ENCODE results near the gene SMIM35.
"Not testable (repeated sequence)": the region's sequence is repeated elsewhere in the genome, so short reads cannot be mapped to it uniquely, and the experiment has no call there.

The SMIM35 gene

DNA sequence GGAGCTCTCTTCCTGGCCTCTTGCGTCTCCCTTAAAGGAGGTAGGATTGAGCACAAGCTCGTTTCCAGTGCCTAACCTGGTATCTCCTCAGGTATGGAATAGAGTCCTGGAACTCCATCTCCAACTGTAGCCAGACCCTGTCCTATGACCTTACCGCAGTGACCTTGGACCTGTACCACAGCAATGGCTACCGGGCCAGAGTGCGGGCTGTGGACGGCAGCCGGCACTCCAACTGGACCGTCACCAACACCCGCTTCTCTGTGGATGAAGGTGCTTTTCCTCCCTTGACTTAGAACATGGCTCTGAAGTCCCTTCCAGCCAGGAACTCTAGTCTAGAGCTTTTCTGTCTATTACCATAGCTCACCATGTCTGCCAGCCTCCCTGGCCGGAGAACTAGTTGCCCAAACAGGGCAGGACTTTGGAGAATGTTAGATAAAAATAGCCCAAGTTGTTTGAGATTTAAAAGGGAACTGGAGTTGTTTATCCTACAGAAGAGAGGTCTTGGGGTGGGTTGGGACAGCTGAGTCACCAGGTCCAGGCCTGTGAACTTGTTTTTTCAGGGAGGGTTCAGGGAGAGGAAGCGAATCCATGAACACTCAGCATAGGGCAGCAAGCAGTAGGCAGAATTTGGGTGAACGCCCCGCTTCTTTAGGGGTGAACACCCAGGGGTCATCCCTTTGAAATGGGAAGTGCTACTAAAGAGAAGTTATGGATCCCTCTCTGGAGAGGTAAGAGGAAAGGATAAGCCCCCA is 97.2 kb downstream of the SMIM35 start:
- DNase-seq: no peak

DNA sequence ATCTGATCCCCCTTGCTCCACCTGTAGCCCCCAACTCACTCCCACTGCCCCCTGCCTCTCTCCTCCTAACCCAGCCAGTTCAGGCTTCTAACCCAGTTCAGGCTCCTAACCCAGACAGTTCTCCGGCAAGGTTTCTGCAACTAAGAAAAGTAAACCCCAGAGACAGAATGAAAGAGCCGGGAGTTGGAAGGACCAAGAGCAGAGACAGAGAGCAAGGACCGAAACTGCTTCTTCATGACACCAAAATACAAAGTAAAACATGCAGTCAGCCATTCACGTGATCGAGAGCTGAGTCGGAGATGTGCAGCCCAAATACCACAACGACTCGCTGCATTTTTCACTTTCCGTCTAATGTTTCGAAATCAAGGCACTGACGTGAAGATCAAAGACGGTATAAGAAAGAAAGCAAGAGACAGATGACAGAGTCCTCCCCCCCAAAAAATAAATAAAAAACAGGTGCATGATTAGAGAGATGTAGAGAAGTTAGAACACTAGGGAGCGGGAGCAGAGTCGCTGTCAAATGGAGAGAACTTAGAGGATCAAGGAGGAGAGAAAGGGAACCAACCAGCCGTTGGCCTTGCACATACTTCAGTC is 99.7 kb downstream of the SMIM35 start:
- peak in 1 of 58 donors; percentile 22 for DNase-seq

DNA sequence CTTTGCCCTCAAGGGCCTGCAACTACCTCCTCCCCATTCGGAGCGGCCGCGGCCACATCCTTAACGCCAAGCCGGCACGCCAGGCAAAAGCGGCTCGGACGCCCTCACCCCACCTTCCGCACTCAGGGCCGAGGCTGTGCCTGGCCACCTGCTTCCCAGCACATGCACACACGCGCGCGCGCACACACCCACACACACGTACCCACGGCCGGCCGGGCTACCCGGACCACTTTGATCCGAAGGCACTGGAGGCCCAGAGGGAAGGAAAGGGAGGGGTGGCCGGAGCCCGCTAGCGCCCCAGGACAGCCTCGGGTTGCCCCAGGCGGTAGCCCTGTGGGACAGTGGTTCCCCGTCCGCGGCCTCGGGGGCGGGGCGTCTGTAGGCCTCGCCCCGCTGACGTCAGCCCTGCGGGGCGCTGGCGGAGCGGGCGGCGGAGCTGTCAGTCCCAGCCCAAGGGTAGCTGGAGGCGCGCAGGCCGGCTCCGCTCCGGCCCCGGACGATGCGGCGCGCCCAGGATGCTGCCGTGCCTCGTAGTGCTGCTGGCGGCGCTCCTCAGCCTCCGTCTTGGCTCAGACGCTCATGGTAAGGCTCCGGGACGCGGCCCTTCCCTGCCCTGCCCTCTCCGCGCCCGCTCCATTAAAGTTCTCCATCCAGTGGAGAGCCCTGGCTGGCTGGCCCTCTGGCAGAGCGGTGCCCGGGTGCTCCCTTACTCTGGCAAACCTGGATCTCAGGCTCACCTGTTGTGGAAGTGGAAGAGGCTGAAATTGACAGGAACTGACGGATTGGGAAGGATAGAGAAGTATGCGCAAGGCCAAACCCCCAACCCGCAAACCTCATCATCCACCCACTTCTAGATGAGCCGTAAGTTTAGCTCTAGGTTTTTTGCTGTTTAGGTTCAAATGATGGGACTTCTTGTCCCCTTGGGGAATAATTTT is 100.5 kb downstream of the SMIM35 start, which contains the start of gene IL10RA:
TSS of gene IL10RA (plus strand) at position 442 of the 935 bp plus-strand sequence. CDS start at position 516, 74 bp downstream.
- peak in 54 of 58 donors; percentile 24 to 82 (median 63) for DNase-seq

DNA sequence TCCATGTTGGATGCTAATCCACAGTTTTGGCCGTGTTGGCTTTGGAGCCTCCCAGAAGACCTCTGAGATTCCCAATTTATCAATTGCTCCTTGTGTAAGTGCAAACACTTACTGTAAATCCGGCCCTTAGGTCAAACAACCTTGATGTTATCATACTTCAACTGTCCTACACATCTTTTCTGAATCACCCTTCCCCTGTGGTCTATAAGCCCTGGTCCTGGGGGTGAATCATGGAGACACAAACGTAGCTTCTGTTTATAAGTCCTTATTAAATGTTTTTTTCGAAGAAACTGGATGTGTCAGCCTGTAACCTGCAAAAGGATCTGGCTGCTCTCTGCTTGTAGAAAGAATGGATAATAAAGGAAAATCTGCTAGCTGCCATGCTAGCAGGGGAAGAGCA is 102.3 kb downstream of the SMIM35 start:
- DNase-seq: no peak

- DNase-seq: no peak
Measured at GRCh38 chr11:117983163-117983475, 103.6 kb downstream of the SMIM35 start.

- DNase-seq: no peak
Measured at GRCh38 chr11:117980720-117981119, 106.0 kb downstream of the SMIM35 start.

- no peak for DNase-seq
Measured at GRCh38 chr11:117980280-117980679, 106.5 kb downstream of the SMIM35 start.

DNA sequence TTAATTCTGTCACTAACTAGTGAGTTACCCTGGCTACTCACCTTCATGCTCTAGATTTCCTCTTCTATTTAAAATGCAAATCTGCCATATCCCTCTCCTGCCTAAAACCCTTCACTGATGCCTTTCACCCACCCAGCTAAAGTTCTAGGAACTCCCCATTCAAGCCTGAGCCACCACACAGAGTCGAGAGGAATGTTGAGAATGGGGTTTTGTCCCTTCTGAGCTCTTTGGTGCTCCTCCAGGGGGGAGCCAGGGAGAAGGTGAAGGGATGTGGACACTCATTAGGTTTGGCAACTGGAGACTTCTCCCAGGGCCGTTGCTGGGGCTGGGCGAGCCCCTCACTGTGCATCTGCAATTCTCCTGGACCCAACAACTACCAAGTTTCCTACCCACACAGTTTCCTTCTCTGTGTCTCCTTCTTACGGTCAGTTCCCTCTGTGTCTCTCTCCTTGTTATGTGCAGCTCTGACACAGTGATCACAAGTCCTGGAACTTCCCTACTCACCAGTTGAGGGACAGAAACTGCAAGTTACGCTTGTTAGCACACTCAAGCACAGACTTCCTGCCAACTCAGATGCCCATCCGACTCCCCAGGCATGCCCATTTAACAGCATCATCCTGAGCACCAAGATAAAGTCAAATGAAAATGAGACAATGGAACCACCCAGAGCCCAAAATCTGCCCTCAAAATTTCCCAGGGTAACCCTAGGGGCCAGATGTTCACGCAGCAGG is 107.1 kb downstream of the SMIM35 start:
- peak in 6 of 58 donors; percentile 21 to 33 (median 28) for DNase-seq

DNA sequence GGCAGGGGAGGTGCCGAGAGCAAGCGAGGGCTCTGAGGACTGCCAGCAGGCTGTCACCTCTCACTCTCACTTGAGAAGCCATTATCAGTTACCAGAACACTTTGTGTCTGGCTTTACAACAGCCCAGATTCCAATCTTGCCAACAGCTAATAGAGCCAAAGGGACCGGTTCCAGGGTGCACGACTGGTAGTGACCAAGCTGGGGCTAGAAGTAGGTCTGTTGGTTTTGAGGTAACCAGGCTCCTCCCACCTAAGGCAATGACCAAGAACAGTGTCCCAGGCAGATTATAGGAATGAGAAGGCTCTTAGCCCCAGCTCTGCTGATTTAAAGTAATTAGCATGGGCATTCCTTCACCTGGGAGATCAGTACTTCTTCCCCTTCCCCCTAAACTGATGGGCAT is 107.8 kb downstream of the SMIM35 start:
- DNase-seq: no peak

DNA sequence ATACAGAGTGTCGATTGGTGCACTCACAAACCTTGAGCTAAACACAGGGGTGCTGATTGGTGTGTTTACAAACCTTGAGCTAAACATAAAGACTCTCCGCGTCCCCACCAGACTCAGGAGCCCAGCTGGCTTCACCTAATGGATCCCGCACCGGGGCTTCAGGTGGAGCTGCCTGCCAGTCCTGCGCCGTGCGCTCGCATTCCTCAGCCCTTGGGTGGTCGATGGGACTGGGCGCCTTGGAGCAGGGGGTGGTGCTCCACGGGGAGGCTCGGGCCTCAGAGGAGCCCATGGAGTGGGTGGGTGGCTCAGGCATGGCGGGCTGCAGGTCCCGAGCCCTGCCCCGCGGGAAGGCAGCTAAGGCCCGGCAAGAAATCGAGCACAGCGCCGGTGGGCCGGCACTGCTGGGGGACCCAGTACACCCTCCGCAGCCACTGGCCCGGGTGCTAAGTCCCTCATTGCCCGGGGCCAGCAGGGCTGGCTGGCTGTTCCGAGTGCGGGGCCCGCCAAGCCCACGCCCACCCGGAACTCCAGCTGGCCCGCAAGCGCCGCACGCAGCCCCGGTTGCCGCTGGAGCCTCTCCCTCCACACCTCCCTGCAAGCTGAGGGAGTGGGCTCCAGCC is 108.4 kb downstream of the SMIM35 start:
- DNase-seq: not testable (repeated sequence)

DNA sequence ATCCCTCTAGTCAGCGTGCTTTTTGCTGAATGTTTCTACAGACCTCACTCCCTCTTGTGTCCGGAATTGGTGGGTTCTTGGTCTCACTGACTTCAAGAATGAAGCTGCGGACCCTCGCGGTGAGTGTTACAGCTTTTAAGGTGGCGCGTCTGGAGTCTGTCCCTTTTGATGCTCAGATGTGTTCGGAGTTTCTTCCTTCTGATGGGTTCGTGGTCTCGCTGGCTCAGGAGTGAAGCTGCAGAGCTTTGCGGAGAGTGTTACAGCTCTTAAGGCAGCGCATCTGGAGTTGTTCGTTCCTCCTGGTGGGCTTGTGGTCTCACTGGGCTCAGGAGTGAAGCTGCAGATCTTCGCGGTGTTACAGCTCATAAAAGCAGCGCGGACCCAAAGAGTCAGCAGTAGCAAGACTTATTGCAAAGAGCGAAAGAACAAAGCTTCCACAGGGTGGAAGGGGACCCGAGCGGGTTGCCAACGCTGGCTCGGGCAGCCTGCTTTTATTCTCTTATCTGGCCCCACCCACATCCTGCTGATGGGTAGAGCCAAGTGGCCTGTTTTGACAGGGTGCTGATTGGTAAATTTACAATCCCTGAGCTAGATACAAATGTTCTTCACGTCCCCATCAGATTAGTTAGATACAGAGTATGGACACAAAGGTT is 109.0 kb downstream of the SMIM35 start:
- not testable (repeated sequence) for DNase-seq

- no peak for DNase-seq
Measured at GRCh38 chr11:117977029-117977428, 109.7 kb downstream of the SMIM35 start.

DNA sequence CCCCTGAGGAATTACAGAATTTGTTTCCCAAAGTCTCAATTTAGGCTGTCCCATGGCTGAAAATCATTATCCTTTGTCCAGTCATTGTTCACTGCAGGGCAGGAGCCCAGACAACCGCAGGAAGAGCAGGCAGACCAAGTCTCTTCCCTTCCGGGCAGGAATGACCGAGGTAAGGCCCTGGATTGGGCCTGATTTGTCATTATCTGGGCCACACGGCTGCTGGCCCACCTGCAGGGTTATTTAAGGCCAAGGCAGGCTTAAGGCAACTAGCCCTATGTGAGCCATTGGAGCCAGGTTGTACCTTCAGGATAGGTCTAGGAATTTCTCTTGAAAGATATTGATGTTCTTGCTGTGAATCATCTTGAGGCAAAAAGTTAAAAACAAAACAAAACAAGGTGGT is 110.3 kb downstream of the SMIM35 start:
- DNase-seq: no peak

- DNase-seq: no peak
Measured at GRCh38 chr11:117973503-117973860, 113.3 kb downstream of the SMIM35 start.

GRCh38 chr11:117972629-117973502 is 113.9 kb downstream of the SMIM35 start:
- no peak for DNase-seq

DNA sequence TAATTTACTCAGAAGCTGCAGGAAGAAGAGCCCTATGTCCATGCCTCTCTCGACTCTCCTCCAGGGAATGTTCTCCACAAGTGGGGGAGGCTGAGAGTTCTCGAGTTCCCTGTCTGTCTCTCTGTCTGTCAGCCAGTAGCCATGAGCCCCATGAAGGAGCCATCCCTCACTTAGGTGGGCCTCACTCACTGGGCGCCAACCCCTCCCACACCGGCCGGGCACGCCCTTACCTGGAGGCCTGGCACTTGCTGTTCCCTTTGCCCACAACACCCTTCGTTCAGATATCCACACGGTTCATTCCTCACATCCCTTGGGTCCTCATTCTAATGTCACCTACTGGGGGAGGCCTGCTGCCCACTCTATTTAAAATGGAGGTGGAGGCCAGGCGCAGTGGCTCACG is 114.7 kb downstream of the SMIM35 start:
- no peak for DNase-seq

GRCh38 chr11:117970400-117971024 is 116.3 kb downstream of the SMIM35 start:
- no peak for DNase-seq

DNA sequence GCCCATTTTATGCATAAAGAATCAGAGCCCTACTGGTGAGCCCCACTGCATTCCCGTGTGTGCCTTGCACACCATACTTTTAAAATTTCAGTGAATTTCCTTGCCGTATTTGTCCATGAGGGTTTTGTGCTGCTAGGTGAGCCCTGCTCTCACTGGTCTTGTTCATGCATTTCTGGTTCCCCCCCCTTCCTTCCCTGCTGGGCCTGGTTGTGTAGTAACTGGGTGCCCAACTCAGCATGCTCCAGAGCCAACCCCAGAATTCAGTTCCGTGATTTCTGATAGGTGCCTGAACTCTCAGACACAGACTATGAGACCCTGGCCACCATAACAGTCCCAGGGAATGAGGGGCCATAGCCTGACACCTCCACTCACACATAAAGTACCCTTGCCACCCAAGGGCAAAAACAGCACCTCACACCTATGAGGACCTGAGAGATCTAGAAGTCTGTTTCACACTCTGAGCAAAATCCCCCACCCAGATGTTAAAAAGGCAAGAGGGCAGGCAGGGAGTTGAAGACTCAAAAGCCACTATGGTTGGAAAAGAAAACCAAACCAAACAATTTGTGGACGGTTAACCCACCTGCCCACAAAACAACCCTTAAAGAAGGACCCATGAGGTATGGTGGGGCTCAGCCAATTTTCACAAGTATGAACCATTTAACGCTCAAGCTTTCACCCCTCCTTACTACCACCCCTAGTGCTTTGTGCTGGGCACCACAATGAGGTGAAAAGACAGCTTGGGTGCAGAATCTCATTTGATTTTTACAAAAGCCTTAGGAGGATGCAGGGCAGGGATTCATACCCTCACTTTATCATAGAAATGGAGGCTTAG is 117.4 kb downstream of the SMIM35 start:
- no peak for DNase-seq
